ENCODE results near the gene DDA1. TPM values are rescaled to one million over a fixed set of nuclear protein-coding genes. Genes with fewer than 3 reads are reported as not detected.

DDA1 gene
- total and polyA plus RNA-seq, 2 of the 13 experiments (the other 11 are each of a cell fraction or from before 2014, with no cell fraction given), result 24.5 to 26.0 TPM

- in situ Hi-C loops (cut with HindIII; ENCODE audit: extremely low pct_ligation_motif_present, low pct_unique_long_range_greater_than_20kb), result no loop called here
- Histone ChIP-seq H3K79me2 (ENCODE audit: insufficient read depth, low read length) (peaks cover 3% of the 10 kb centered on the region), H3K4me3 (replicated peaks in 1 of 3; ENCODE audit: insufficient read depth in 1 of 3, low read depth in 2 of 3, low read length in 3 of 3) (peak within 1 kb of the TSS; percentile 81 to 88 (median 81)), H3K9ac (ENCODE audit: insufficient read depth, low read depth, low read length) (peak within 1 kb of the TSS; percentile 76), H4K20me1 (ENCODE audit: insufficient read depth, low read length) (no peaks in the 10 kb centered on the region), H3K27me3 (ENCODE audit: control insufficient read depth in 1 of 2, insufficient read depth in 2 of 2, low read length in 2 of 2) (no peaks in the 10 kb centered on the region), H3K4me2 (ENCODE audit: low read depth, low read length) (peak within 1 kb of the TSS; percentile 97), H3K36me3 (replicated peaks in 1 of 2; ENCODE audit: control insufficient read depth in 1 of 2, insufficient read depth in 2 of 2, low read length in 2 of 2) (peaks cover 0 to 3% of the 10 kb centered on the region in 2 experiments; a peak in 1 of 5 replicates), H3K4me1 (ENCODE audit: insufficient read depth, low read length) (peaks cover 33% of the 10 kb centered on the region), H3K9me3 (ENCODE audit: low read length) (peaks cover 1% of the 10 kb centered on the region; the same call in 1 of the 2 replicates), H3K27ac (ENCODE audit: extremely low read length, insufficient read depth, low read length) (peak within 1 kb of the TSS; percentile 57), H2AFZ (ENCODE audit: low read length) (peak within 1 kb of the TSS; percentile 35)
- FAIRE-seq (peak; percentile 36), DNase-seq (ENCODE audit: low spot score) (peak; percentile 93), ATAC-seq (peak; percentile 88)
- WGBS (ENCODE audit: low lambda C conversion rate), result 0% methylated on average over 9 of the region's 52 CpGs
- BruUV-seq (replicated peaks), result no TSS peak
- ChIA-PET POLR2A (interaction anchor here (0.6 to 1.8 kb wide), 5 partner anchors 48 to 88 kb away, joined by 3 to 6 read pairs (median 3); partner anchors contain the start of gene USE1), CTCF (ENCODE audit: low intra/inter-chr PET ratio, low total read pairs) (no interaction called here)
- intact Hi-C loops (cut with micrococcal nuclease; ENCODE audit: unreplicated experiment), result loop anchor here (1.0 kb wide), 1 partner anchor 88 kb away; the partner anchor contains the start of gene USE1
- TF ChIP-seq YY1 (IDR thresholded peaks at IDR 0.05; ENCODE audit: insufficient read depth, insufficient replicate concordance, low read depth, low read length) (peak; percentile 44), TMF1 (CRISPR knock-in tag; IDR thresholded peaks at IDR 0.05; ENCODE audit: low read depth) (no peak), NFYC (CRISPR knock-in tag; IDR thresholded peaks at IDR 0.05) (peak; percentile 95), ZNF101 (CRISPR knock-in tag; IDR thresholded peaks at IDR 0.05; ENCODE audit: borderline replicate concordance, low read depth) (no peak), NONO (IDR thresholded peaks at IDR 0.05) (no peak), NONO (CRISPR knock-in tag; conservative IDR thresholded peaks at IDR 0.05) (no peak), SP2 (CRISPR knock-in tag; IDR thresholded peaks at IDR 0.05) (peak; percentile 99), TBX2 (CRISPR knock-in tag; IDR thresholded peaks at IDR 0.05; ENCODE audit: borderline replicate concordance) (peak; percentile 68), KDM5B (CRISPR knock-in tag; IDR thresholded peaks at IDR 0.05; ENCODE audit: borderline replicate concordance) (0 out of 2 replicates have a peak, but pooled peaks have one; percentile 10), PATZ1 (CRISPR knock-in tag; IDR thresholded peaks at IDR 0.05) (peak; percentile 64), MXD4 (CRISPR knock-in tag; IDR thresholded peaks at IDR 0.05) (peak; percentile 58; the same call in 1 of the 2 replicates), FOSL2 (CRISPR knock-in tag; IDR thresholded peaks at IDR 0.05) (0 out of 2 replicates have a peak, but pooled peaks have one; percentile 3), ZNF337 (CRISPR knock-in tag; IDR thresholded peaks at IDR 0.05; ENCODE audit: borderline replicate concordance, low read depth) (no peak), FOXA1 (IDR thresholded peaks at IDR 0.05) (no peak), FOXA1 (CRISPR knock-in tag; IDR thresholded peaks at IDR 0.05) (peak; percentile 78), LCORL (IDR thresholded peaks at IDR 0.05) (no peak), LCORL (CRISPR knock-in tag; IDR thresholded peaks at IDR 0.05) (peak; percentile 84; the same call in 1 of the 2 replicates), ZMAT5 (CRISPR knock-in tag; IDR thresholded peaks at IDR 0.05; ENCODE audit: borderline replicate concordance, low read depth) (no peak), ZFP90 (CRISPR knock-in tag; IDR thresholded peaks at IDR 0.05; ENCODE audit: borderline replicate concordance) (no peak), FOXK1 (CRISPR knock-in tag; IDR thresholded peaks at IDR 0.05; ENCODE audit: borderline replicate concordance, low read depth) (peak; percentile 55; the same call in 1 of the 2 replicates), KLF16 (CRISPR knock-in tag; IDR thresholded peaks at IDR 0.05) (peak in 1 of 2 experiments; percentile 68; a peak in 2 of 4 replicates), KLF11 (CRISPR knock-in tag; IDR thresholded peaks at IDR 0.05) (no peak), FOXK2 (IDR thresholded peaks at IDR 0.05) (0 out of 2 replicates have a peak, but pooled peaks have one; percentile 41), HOXA5 (CRISPR knock-in tag; IDR thresholded peaks at IDR 0.05) (peak; percentile 63; the same call in 1 of the 2 replicates)
These were observed 6.0 kb upstream of the DDA1 start, which contains the start of gene ABHD8 for GRCh38 chr19:17303167-17303939. Gene ABHD8, minus strand, starts transcription at chr19:17303425. Its CDS starts 1,809 bp downstream, at chr19:17301616.
